Osteoblast (primary cell): ENCODE results near the gene ZNF488. TPM values are rescaled to one million over a fixed set of nuclear protein-coding genes. Genes with fewer than 3 reads are reported as not detected.

Experiments used
- DNase-seq: peaks from one replicate; pipeline ENCODE4 v3.0.0; 2011; ENCODE audit warnings: low spot score, mixed read lengths; ENCODE audit not compliant: insufficient read length; ENCODE audit errors: missing footprints
- H2AFZ ChIP-seq: 2 replicates; pipeline ENCODE4 v1.6.0; 2011; ENCODE audit warnings: mild to moderate bottlenecking, low read length
- H3K27ac ChIP-seq: 2 replicates; pipeline ENCODE4 v1.5.1; 2011; ENCODE audit warnings: mild to moderate bottlenecking, low read depth, low read length, moderate library complexity
- H3K27me3 ChIP-seq: 2 replicates; pipeline ENCODE4 v1.6.0; 2012; ENCODE audit warnings: mild to moderate bottlenecking, control low read depth, inconsistent platforms, low read length, moderate library complexity; ENCODE audit not compliant: insufficient read depth
- H3K36me3 ChIP-seq: 2 replicates; pipeline ENCODE4 v1.5.1; 2011; ENCODE audit warnings: mild to moderate bottlenecking, low read length, control low read depth, moderate library complexity; ENCODE audit not compliant: insufficient read depth
- H3K4me1 ChIP-seq: 2 replicates; pipeline ENCODE4 v1.5.1; 2011; ENCODE audit warnings: mild to moderate bottlenecking, low read length, control low read depth, moderate library complexity; ENCODE audit not compliant: insufficient read depth
- H3K4me2 ChIP-seq: 2 replicates; pipeline ENCODE4 v1.6.0; 2011; ENCODE audit warnings: mild to moderate bottlenecking, low read length; ENCODE audit not compliant: insufficient read depth
- H3K4me3 ChIP-seq: fragments of 200-600 bp; sonication (generic); 3 replicates; pipeline ENCODE4 v1.5.1; 2012; ENCODE audit warnings: mild to moderate bottlenecking, low read length, inconsistent platforms; ENCODE audit not compliant: insufficient read depth
- H3K79me2 ChIP-seq: 2 replicates; pipeline ENCODE4 v1.6.0; 2012; ENCODE audit warnings: mild to moderate bottlenecking, low read length, control low read depth, inconsistent platforms; ENCODE audit not compliant: insufficient read depth
- H3K9me3 ChIP-seq: 2 replicates; pipeline ENCODE4 v1.5.1; 2011; ENCODE audit warnings: low read depth, low read length, control low read depth
- H4K20me1 ChIP-seq: 2 replicates; pipeline ENCODE4 v1.6.0; 2012; ENCODE audit warnings: mild to moderate bottlenecking, low read length, control low read depth; ENCODE audit not compliant: insufficient read depth
- total RNA-seq: library from RNA; depleted of rRNA; stranded (reverse); fragments of >200 nt; gene quantifications from 2 replicates; pipeline ENCODE4 v1.2.3, GENCODE V29; 2012
- TF ChIP-seq, protein P1 (sequence below): IDR thresholded peaks from 2 replicates; pipeline ENCODE4 v1.5.1; 2011; ENCODE audit warnings: mild to moderate bottlenecking, low read depth, low read length, moderate library complexity; ENCODE audit errors: extremely low read depth

ZNF488 gene
- total RNA-seq, 1 donor = under 0.01 TPM

DNA sequence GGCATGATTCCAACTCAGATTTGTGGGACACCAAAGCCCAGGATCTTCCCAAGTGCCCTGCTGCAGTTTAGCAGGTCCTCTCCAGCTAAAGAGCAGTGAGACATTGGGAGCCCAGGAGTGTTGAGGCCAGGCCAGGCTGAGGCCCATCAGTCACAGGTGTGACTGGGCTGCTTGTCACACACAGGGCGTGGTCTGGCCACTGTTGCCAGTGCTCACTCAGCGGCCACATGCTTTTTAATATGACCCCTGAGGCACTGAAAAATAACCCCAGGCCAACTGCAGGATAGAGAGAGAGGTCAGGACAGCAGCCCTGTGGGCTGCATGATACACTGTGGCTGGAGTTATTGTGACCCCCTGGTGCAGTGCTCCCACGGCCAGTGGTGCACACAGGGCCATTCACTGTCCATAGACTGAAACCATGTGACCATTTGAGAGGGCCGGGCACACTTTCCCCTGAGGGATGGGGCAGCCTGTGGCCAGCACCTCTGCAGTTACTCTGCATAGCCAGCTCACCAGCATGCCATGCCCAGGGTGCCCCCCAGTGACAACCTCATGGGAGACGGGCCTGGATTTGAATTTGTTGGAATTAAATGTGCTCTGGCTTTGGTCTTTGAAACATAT, 57.7 kb downstream of the ZNF488 start:
- Histone ChIP-seq H3K4me1 (no peaks in the 10 kb centered on the region), H3K27ac (no peak overlapping the region), H3K36me3 (no peaks in the 10 kb centered on the region), H3K4me3 (no peak overlapping the region), H3K9me3 (no peaks in the 10 kb centered on the region), H2AFZ (no peak overlapping the region), H3K27me3 (peaks cover 7% of the 10 kb centered on the region), H3K79me2 (no peaks in the 10 kb centered on the region), H3K4me2 (no peak overlapping the region), H4K20me1 (no peaks in the 10 kb centered on the region)
- peak; percentile 66 for DNase-seq
- TF ChIP-seq, protein P1, sequence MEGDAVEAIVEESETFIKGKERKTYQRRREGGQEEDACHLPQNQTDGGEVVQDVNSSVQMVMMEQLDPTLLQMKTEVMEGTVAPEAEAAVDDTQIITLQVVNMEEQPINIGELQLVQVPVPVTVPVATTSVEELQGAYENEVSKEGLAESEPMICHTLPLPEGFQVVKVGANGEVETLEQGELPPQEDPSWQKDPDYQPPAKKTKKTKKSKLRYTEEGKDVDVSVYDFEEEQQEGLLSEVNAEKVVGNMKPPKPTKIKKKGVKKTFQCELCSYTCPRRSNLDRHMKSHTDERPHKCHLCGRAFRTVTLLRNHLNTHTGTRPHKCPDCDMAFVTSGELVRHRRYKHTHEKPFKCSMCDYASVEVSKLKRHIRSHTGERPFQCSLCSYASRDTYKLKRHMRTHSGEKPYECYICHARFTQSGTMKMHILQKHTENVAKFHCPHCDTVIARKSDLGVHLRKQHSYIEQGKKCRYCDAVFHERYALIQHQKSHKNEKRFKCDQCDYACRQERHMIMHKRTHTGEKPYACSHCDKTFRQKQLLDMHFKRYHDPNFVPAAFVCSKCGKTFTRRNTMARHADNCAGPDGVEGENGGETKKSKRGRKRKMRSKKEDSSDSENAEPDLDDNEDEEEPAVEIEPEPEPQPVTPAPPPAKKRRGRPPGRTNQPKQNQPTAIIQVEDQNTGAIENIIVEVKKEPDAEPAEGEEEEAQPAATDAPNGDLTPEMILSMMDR = no peak

DNA sequence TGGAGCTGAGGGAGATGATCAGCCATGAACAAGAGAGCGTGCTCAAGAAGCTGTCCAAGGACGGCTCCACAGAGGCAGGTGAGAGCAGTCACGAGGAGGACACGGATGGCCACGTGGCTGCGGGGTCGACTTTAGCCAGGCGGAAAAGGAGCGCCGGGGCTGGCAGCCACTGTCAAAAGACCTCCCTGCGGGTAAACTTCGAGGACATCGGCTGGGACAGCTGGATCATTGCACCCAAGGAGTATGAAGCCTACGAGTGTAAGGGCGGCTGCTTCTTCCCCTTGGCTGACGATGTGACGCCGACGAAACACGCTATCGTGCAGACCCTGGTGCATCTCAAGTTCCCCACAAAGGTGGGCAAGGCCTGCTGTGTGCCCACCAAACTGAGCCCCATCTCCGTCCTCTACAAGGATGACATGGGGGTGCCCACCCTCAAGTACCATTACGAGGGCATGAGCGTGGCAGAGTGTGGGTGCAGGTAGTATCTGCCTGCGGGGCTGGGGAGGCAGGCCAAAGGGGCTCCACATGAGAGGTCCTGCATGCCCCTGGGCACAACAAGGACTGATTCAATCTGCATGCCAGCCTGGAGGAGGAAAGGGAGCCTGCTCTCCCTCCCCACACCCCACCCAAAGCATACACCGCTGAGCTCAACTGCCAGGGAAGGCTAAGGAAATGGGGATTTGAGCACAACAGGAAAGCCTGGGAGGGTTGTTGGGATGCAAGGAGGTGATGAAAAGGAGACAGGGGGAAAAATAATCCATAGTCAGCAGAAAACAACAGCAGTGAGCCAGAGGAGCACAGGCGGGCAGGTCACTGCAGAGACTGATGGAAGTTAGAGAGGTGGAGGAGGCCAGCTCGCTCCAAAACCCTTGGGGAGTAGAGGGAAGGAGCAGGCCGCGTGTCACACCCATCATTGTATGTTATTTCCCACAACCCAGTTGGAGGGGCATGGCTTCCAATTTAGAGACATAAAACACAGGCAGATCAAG, 58.5 kb downstream of the ZNF488 start:
- Histone ChIP-seq H3K36me3 (no peaks in the 10 kb centered on the region), H3K4me2 (no peak overlapping the region), H3K4me3 (no peak overlapping the region), H4K20me1 (no peaks in the 10 kb centered on the region), H3K27ac (no peak overlapping the region), H2AFZ (no peak overlapping the region), H3K9me3 (no peaks in the 10 kb centered on the region), H3K79me2 (no peaks in the 10 kb centered on the region), H3K27me3 (peaks cover 11% of the 10 kb centered on the region), H3K4me1 (no peaks in the 10 kb centered on the region)
- TF ChIP-seq, protein P1 = no peak
- peak; percentile 56 for DNase-seq

DNA sequence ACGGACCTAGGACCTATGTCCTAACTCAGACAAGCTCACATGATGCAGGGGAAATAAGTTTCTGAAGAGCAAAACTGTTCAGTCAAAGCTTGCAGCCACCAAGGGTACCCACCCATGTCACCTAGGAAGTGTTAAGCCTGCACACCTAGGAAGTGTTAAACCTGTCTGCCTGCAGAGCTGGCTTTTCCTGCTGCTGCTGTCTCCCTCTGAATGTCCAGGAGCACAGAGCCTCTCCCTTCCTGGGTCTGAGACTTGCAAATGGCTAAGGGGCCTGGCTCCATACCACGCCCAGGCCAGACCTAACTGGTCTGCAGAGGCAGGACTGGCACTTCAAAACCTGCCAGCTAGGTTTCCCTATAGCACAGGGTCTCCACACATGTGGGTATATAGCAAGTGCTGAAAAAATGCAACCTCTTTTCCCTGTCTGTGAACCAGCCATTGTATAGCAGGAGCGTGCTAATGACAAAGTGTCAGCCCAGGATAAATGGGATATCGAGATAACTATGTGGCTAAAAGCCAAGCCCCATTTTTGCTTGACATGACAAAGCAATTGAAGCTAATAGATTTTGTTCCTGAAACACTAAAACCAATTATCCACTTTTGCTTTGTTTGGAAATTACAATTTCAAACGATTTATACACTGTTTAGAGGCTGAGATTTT, 60.3 kb downstream of the ZNF488 start:
- TF ChIP-seq, protein P1 = no peak
- H3K79me2 ChIP-seq = no peaks in the 10 kb centered on the region
- H3K27ac ChIP-seq = no peak overlapping the region
- no peak overlapping the region for H3K4me2 ChIP-seq
- peak; percentile 61 for DNase-seq
- no peak overlapping the region for H2AFZ ChIP-seq
- no peaks in the 10 kb centered on the region for H3K36me3 ChIP-seq
- no peaks in the 10 kb centered on the region for H3K9me3 ChIP-seq
- peaks cover 15% of the 10 kb centered on the region for H3K27me3 ChIP-seq
- no peak overlapping the region for H3K4me3 ChIP-seq
- H4K20me1 ChIP-seq = no peaks in the 10 kb centered on the region
- no peaks in the 10 kb centered on the region for H3K4me1 ChIP-seq
